ENCODE data around the gene HBA1.

DNA sequence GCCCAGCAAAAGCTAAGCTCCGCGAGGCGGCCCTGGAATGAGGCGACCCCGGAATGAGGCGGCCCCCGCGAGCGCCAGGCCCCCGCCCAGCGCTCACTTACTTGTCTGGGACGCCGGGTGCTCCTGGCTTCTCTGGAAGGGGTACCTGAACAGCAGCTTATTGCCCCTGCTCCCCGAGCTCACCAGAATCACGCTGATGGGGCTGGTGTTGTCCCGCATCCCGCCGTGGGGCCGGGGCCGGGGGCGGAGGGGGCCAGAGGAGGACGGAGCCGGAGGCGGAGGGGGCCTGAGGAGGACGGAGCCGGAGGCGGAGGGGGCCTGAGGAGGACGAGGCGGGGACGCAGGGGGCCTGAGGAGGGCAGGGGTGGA, 38.4 kb upstream of the HBA1 start:
- TF ChIP-seq, protein P1, sequence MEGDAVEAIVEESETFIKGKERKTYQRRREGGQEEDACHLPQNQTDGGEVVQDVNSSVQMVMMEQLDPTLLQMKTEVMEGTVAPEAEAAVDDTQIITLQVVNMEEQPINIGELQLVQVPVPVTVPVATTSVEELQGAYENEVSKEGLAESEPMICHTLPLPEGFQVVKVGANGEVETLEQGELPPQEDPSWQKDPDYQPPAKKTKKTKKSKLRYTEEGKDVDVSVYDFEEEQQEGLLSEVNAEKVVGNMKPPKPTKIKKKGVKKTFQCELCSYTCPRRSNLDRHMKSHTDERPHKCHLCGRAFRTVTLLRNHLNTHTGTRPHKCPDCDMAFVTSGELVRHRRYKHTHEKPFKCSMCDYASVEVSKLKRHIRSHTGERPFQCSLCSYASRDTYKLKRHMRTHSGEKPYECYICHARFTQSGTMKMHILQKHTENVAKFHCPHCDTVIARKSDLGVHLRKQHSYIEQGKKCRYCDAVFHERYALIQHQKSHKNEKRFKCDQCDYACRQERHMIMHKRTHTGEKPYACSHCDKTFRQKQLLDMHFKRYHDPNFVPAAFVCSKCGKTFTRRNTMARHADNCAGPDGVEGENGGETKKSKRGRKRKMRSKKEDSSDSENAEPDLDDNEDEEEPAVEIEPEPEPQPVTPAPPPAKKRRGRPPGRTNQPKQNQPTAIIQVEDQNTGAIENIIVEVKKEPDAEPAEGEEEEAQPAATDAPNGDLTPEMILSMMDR (IDR thresholded peaks at IDR 0.05; ENCODE audit: low read depth, low read length, poor library complexity, severe bottlenecking), result no peak
- TF ChIP-seq EZH2phosphoT487 (IDR thresholded peaks at IDR 0.05; ENCODE audit: borderline replicate concordance, low read length), result no peak

Measured in DOHH2 (cell line).